Eye (tissue), 1 donor: ENCODE data around the gene MON1A.

ENCODE experiments used
- DNase-seq: peaks from one replicate; pipeline ENCODE4 v3.0.0-alpha.2; 2015

MON1A gene

DNA sequence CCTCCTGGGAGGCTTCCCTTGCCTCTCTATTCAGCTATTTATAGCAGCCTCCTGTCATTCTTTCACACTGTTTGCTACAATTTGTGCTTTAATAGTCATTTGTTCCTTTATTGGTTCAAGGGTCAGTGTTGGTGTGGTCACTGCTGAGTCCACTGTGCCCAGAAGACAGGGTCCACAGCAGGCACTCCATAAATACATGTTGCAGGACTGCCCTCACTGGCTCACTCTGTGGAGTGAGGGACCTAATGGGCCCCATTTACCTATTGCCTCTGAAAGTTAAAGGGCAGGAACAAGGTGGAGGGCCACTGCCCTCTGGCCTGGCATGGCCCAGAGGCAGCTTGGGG is 42.7 kb downstream of the MON1A start:
- no peak for DNase-seq

DNA sequence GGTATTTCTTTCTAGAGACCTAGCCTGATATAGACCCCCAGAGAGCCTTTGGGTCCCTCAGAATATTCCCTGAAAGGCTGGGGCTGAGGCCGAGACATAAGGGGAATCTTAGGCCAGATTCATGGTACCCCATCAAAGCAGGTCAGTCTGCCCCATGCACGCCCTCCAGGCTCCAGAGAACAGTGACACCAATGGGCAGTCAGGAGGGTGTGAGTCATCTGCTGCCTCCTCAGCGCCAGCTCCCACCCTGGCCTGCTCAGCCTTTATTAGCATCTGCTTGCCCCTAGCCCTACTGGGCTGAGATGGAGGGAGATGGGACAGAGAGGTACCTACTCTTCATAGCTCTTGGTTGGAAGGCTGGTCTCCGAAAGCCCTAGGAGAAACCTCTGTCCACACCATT is 45.6 kb downstream of the MON1A start:
- DNase-seq = no peak

DNA sequence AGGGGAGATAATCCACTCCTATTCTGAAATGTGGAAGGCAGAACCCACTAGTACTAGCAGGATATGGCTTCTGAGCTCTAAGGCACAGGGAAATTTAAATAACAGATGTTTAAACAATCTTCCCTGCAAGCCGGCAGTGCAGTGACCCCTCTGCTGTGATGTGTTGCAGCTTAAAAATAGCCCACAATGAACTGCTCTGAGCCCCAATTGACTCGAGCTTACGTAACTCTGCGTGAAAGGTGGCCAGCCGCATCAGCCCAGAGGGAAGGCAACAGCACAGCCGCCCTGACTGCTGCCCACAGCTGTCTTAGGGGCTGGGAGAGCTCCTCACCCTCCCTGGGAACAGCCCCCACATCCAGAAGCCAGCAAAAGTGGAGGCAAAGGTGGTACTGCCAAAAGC is 47.4 kb downstream of the MON1A start:
- DNase-seq = no peak

DNA sequence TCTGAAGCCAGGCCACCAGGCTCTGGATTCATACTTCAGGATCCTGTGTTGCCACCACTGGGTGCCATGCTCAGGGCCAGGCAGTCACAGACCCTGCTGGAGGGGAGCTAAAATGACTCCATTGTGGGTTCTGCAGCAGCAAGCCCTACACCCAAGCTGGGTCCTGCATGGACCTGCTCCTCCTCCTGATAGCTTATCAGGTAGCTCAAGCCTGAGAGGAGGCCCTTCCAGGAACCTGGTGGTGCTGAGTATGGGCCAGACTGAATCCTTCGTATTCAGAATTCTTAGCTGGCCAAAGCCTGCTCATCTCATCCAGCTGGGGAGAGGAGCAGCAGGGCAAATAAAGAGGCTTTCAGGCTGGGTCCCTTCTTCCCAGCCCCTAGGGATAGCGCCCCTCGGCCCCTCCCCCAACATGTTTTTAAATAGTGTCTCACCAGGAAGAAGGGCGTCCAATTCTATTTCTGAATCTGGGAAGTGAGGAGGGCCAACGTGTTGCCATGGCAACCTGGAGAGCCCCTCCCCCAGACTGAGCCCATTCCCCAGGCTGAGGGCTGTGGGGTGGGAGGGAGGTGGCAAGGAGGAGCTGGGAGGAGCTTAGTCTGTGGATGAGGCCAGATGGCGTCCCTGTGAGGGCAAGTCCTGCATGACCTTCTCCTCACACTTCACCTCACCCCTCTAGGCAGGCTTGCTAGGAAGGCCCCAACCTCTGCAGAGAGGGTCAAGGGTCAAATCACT is 48.9 kb downstream of the MON1A start:
- DNase-seq = peak; percentile 87

DNA sequence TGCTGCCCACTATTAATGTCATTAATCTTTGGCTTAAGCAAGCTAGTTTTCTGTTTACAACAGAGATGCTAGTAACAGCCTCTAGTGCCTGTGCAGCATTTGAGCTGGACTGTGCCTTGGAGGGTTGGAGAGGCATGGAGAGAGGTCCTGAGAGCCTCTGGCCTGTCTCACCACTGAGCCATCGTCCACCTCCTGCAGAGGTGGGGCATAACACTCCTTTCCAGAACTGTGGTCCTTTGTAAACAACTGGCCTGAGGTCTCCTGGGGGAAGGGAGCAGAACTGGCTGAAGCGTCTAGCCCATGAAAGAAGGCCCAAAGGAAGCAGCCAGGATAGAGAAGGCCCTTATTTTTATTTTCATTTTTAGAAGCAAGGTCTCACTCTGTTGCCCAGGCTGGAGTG is 49.9 kb downstream of the MON1A start:
- DNase-seq = no peak

DNA sequence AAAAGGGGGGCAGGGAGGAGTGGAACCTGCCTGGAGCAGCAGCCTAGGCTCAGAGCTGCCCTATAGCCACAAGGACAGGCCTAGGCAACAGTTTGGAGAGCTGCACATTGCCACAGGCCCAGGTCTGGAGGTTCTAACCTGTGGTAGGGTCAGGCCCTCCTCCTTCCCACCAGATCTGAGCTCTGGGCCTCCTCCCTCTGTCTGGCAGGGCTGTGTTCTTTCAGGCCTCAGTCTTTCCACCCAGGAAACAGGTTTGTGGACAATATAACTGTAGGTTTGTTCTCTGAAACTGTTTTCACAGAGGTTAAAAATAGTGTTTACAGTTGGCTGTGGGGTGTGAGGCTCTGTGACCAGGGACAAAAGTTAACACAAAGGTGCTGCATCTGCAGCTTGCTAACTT is 50.9 kb downstream of the MON1A start:
- DNase-seq = no peak

DNA sequence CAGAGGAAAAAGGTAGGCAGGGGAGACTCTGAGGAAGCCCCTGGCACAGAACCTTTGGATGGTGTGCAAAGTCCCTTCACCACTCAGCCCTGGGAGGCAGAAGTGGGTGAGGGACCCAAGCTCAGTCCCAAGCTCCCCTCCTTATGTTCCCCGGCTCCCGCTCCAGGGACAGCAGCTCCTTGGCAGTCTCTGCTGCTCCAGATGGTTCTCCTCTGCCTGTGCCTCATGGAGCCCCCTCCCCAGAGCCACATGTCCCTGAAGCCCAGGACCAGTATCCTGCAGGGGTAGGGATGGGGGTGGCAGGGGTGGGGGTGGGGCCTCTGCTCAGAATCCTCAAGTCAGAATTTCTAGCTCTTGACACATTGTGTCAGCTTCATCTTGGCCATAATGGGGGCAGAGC is 51.9 kb downstream of the MON1A start:
- DNase-seq = peak; percentile 63

DNA sequence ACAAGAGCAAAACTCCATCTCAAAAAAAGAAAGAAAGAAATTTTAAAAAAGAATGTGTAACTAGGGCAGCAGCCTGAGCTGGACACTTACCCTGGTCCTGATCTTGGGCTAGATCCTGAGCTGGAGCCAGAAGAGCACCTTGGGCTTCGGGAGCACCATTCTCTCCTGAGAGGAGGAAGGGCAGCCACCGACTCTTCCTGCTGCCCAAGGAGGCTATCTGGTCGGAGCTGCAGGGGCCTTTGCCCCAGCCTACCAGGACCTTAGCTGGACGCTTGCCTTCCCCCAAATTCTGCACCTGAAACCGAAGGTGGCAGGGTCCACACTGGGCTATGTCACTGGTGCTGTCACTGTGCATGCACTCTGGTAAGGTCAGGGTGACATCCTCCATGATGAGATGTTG is 53.0 kb downstream of the MON1A start:
- DNase-seq = no peak

DNA sequence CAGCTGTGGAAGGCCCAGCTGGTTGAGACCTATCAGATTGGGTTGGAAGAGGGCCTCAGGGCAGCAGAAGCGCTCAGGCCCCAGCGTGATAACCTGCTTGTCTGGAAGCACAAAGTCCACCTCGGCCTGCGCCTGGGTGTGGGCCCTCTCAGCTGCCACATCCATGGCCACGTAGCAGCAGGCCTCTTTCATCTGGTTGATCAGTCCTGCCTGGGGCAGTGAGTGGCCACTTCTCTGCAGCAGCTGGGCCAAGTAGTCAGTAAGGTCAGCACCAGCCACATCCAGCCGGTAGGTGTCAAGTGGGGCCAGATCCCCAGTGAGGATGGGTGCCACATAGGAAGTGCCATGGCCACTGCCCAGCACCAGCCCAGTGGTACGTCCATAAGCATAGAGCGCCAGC is 56.0 kb downstream of the MON1A start:
- no peak for DNase-seq

DNA sequence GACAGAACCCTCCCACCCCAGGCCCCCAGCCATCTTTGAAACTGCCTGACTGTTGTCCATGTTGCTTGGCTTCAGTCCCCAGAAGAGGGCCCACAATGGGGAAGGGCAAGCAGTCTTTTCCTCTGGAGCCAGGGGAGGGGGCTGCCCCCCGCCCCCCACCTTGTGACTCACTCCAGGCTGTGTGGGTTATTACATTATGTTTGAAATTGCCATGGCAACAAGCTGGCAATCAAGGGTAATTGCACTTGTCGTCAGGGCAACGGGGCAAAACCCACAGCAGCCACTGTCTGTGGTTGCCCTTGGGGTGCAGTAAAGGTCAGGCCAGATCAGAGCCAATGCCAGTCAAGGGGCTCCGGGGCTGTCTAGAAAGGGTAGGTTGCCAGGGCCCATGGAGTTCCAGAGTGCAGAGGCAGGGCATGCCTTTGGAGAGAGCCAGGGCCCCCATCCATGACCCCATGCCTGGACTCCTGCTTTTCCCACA is 56.8 kb downstream of the MON1A start:
- DNase-seq = peak; percentile 17

DNA sequence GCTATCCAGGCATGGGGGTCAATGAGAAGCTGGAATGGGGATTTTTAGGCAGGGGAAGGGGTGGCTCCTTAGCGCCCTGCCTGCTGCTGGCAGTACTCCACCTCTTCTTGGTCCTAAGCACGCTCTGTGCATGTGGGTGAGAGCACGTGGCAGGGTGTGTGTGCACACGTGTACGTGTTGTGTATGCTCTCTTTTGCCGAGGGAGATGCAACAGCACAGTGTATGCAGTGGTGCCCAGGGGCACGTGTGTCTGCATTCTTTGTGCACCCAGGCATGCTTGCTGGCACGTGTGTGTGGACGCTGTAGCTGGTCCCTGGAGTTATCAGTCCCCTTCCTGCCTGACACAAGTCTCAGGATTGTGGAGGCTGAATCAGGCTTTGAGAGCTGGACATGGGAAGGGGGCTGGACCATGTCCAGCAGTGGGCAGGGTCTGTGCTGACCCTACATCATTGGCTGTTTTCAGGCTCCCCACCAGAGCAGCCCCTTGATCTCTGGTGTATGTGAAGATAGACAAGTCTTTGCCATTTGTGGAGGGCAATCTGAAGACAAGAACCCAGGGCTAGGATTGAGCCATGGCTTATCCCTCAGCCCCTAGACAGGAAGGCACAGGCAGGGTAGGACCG is 58.0 kb downstream of the MON1A start:
- DNase-seq = peak; percentile 33

DNA sequence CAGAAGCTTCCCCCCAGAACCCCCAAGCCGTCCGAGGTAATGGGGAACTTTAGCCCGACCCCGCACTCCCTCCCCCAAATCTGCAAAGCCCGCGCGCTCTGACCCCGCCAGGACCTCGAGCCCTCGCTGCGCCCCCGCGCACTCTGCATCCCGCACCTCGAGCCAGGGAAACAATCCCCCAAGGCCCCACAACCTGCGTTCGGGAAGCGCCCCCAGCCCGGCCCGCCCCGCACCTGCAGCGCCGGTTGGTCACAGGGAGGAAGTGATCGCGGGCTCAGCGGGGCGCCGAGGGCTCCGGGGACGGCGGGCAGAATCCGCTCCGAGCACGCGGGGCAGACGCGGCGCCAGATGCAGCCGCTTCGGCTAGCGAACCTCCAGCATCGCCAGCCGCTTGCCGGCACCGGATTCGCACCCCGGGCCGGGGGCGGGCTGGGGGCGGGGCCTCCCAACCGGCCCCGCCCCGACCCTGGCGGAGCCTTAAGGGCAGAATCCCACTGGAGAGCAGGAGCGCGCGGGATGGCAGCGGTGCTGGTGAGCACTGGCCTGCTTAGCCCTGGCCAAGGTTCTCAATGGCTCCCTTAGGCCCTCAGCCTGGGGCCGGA is 60.0 kb downstream of the MON1A start, which contains the start of gene CAMKV:
Gene CAMKV, minus strand, starts transcription at position 382 of the 602 bp plus-strand sequence. CDS start 7,518 bp downstream, outside the sequence.
- DNase-seq = peak; percentile 65

DNA sequence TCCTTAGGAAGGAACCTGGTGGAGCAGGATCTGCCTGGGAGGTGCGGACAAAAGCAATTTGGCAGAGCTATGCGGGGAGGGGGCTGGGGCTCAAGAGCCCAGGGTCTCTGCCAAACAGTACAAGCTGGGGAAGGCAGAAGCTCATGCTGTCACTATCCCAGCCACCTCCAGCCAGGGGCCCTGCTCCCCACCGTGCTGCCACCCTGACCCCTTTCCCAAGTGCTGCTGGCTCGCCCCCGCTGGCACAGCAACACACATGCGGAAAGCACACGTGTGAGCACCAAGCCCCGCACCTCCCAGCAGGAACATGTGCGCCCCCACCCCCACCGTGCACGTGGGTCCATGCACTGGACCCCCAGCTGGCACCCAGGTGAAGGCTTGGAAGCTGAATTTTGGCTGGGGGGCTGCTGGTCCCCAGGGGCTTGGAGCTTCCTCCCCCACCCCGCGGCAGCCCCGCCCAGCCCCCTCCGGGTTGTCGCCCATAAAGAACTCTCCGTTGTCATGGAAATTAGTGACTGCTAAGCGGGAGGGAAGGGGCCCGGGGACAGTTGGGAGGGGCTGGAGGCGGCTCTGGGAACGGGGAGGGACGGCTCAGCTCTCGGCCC is 60.6 kb downstream of the MON1A start:
- peak; percentile 10 for DNase-seq

DNA sequence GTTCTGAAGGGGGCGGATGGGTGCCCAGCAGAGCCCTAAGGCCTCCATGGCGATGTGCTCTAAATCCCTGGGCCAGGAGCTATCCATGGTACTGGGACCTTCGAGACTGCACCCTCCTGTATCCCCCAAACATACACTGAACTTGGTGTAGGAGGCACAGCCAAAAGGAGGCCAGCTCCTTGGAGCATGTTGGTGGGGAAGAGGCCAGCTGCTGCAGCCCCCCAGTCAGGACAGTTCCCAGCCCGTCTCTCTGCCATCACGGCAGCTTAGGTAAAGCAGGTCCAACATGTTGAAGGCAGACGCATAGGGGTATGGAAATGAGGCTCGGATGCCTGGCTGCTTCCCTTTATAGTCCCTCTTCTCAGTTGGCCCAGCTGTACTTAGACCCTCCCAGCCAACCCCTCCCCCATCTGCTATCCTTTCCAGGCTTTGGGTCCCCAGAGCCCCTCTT is 61.7 kb downstream of the MON1A start:
- peak; percentile 78 for DNase-seq

DNA sequence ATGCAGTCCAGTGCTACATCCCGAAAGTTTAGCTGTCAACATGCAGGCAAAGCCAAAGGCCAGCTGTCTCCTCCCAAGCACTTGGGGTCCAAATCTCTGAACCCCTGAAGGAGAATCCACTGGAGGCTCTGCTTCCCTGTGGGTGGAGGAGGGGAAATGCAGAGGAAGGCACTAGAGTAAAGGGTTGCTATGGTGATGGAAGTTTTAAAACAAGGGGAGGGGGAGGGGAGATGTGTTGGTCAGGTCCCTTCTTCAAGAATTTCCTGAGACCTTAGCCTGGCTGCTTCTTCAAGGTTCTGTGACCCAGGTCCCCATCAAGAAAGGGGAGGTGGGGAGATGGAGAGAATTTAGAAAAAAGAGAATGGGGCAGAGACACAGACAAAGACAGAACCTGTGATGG is 62.2 kb downstream of the MON1A start:
- peak; percentile 20 for DNase-seq

DNA sequence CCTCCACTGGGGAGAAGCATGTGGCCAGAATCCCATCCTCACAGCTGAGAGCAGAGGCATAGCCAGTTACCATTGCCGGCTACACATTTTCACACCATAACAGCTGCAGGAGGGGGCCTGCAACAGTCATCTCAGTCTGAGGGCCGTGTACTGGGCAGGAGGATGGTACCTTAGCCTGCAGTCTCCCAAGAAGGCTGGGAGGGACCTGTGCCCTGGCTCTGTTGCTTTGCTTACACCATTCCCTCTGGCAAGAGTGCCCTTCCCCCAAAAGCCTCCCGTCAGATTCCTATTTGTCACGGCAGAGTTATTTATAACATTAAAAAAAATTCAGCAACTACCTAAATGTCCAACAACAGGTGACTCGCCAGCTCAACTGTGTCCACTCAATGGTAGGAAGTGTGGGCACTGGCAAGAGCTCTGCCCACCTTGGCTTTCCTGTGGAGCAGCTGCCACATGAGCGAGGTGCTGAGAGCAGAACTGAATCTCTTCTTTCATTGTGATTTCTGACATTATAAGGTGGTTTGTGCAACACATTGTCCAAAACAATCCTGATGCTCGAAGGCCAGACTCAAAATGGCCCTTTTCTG is 64.3 kb downstream of the MON1A start:
- no peak for DNase-seq

DNA sequence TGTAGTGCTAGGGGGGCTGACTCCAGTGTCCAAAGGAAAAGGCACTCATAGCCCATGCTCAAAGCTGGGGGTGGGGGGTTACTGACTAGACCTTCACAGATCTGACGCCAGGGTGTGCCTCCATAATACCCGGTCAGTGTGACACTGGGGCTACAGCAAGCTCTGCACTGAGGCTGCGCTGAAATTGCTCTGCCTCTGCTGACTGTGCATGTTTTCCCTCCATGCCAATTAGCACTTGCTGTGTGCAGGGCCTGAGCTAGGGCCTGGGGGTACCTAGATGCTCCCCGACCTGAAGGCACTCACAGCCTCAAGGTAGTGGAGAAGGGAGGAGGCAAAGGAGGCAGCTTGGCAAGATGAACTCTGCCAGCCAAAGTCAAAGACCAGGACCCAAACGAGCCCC is 65.1 kb downstream of the MON1A start:
- no peak for DNase-seq

DNA sequence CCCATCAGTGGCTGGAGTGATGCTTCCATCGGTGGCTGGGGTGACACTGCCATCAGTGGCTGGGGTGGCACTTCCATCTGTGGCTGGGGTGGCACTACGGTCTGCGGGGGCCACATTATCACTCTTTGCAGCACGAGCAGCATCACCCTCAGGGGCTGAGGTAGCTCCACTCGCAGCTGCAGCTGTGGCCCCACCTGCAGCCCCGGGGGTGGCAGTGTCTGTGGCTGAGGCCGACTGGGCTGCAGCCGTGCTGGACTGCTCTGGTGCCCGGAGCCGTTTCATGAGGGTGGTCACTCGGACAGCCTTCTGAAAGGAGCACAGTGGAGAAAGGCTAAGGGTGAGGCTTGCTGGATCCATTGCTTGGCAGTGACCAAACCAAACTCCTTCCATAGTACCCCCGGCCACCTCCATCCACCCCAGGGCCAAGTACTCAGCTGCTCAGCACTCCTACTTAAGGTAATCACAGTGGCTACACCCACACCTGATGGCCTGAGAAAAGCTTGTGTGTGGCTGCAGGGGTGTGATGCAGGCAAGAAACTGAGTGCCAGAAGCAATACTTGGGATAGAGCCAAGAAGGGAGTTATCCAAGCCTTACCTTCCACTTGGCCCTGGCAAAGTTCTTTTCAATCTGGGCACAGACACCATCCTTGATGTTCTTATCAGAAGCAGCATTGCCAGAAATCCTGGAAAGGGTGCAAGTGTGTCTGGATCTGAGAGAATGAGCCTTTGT is 69.9 kb downstream of the MON1A start:
- DNase-seq = no peak
